ENCODE results near the gene KLHL6.

DNA sequence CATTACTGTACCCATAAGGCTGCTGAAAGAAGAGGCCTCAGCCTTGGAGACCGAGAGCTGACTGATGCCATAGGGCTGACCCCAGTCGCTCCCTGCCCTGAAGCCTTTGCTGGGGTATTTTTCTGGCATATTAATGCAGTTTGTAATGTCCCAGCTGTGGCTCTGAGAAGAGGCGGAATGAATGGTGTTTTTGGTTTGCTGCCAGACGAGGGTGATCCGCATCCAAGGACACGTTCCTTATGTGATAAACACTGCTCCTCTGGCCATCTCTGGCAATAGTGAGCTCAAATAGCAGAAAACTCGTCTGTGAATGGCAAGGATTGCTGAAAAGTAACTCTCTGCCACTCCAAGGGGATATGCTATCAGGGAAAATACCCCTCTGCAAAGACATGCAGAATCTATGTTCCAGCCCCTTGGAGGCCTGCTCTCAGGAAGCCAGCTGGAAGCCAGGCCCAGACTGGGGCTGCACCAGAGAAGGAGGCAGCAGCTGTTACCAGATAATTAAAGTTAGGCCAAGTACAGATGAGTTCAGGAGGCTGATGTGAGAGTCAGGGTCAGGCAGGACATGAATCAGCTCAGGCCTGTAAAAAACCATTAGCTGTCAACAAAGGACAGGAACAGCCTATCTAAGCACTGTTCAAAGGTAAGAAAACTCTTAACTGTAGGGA lies 28.9 kb upstream of the KLHL6 start:
- TF ChIP-seq, protein P1, sequence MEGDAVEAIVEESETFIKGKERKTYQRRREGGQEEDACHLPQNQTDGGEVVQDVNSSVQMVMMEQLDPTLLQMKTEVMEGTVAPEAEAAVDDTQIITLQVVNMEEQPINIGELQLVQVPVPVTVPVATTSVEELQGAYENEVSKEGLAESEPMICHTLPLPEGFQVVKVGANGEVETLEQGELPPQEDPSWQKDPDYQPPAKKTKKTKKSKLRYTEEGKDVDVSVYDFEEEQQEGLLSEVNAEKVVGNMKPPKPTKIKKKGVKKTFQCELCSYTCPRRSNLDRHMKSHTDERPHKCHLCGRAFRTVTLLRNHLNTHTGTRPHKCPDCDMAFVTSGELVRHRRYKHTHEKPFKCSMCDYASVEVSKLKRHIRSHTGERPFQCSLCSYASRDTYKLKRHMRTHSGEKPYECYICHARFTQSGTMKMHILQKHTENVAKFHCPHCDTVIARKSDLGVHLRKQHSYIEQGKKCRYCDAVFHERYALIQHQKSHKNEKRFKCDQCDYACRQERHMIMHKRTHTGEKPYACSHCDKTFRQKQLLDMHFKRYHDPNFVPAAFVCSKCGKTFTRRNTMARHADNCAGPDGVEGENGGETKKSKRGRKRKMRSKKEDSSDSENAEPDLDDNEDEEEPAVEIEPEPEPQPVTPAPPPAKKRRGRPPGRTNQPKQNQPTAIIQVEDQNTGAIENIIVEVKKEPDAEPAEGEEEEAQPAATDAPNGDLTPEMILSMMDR (conservative IDR thresholded peaks at IDR 0.05): no peak
- no peak for TF ChIP-seq ZFX (IDR thresholded peaks at IDR 0.05)
